Hepatocyte (in vitro differentiated cells): ENCODE results near the gene ZNF138. TPM values are rescaled to one million over a fixed set of nuclear protein-coding genes. Genes with fewer than 3 reads are reported as not detected.

Source experiments
- DNase-seq: peaks from one replicate; pipeline ENCODE4 v3.0.0-alpha.2; 2016; ENCODE audit warnings: low spot score
- H2AFZ ChIP-seq: fragments of 200-600 bp; sonication (generic); 2 replicates; pipeline ENCODE4 v1.6.0; 2016; ENCODE audit warnings: antibody characterized with exemption, mild to moderate bottlenecking
- H3K27ac ChIP-seq: fragments of 200-600 bp; sonication (generic); 2 replicates; pipeline ENCODE4 v1.5.1; 2016; ENCODE audit warnings: mild to moderate bottlenecking
- H3K27me3 ChIP-seq: fragments of 200-600 bp; sonication (generic); 2 replicates; pipeline ENCODE4 v1.6.1; 2016
- H3K36me3 ChIP-seq: fragments of 200-600 bp; sonication (generic); replicated peaks from 2 replicates; pipeline ENCODE4 v1.5.1; 2016; ENCODE audit warnings: low read depth; ENCODE audit not compliant: insufficient read depth
- H3K4me1 ChIP-seq: fragments of 200-600 bp; sonication (generic); 2 replicates; pipeline ENCODE4 v1.5.1; 2016; ENCODE audit warnings: mild to moderate bottlenecking, moderate library complexity; ENCODE audit not compliant: insufficient read depth
- H3K4me2 ChIP-seq: fragments of 200-600 bp; sonication (generic); 2 replicates; pipeline ENCODE4 v1.6.0; 2016
- H3K4me3 ChIP-seq: fragments of 200-600 bp; sonication (generic); 2 replicates; pipeline ENCODE4 v1.5.1; 2016; ENCODE audit warnings: mild to moderate bottlenecking
- H3K79me2 ChIP-seq: fragments of 200-600 bp; sonication (generic); 2 replicates; pipeline ENCODE4 v1.6.0; 2017; ENCODE audit warnings: mild to moderate bottlenecking
- H3K9me2 ChIP-seq: fragments of 200-600 bp; sonication (generic); replicated peaks from 2 replicates; pipeline ENCODE4 v1.6.0; 2017; ENCODE audit warnings: mild to moderate bottlenecking; ENCODE audit not compliant: insufficient read depth
- H3K9me3 ChIP-seq: fragments of 200-600 bp; sonication (generic); 2 replicates; pipeline ENCODE4 v1.5.1; 2016; ENCODE audit warnings: low read depth, mild to moderate bottlenecking
- H4K20me1 ChIP-seq: fragments of 200-600 bp; sonication (generic); 2 replicates; pipeline ENCODE4 v1.6.0; 2016; ENCODE audit warnings: mild to moderate bottlenecking; ENCODE audit not compliant: insufficient read depth, poor library complexity, severe bottlenecking
- CTCF ChIP-seq: fragments of 200-600 bp; sonication (generic); IDR thresholded peaks from 2 replicates; pipeline ENCODE4 v1.5.1; 2016; ENCODE audit warnings: antibody characterized with exemption, mild to moderate bottlenecking; ENCODE audit not compliant: poor library complexity
- EZH2 ChIP-seq: fragments of 200-600 bp; sonication (generic); IDR thresholded peaks from 2 replicates; pipeline ENCODE4 v1.6.1; 2016; ENCODE audit warnings: antibody characterized with exemption, mild to moderate bottlenecking, borderline replicate concordance
- EZH2phosphoT487 ChIP-seq: fragments of 200-600 bp; sonication (generic); IDR thresholded peaks from one replicate; pipeline ENCODE4 v1.6.1; 2018; ENCODE audit warnings: antibody characterized with exemption, mild to moderate bottlenecking, low read depth, moderate library complexity; ENCODE audit not compliant: unreplicated experiment, severe bottlenecking
- WGBS: methylation state at CpG from one replicate; pipeline ENCODE4 v1.1.6; 2016; ENCODE audit warnings: low lambda C conversion rate; ENCODE audit errors: missing lambda C conversion rate; 5-methylcytosine and 5-hydroxymethylcytosine counted together
- polyA plus RNA-seq: library from polyadenylated mRNA; unstranded; fragments of >200 nt; fragmentation: Nextera tagmentation; extraction: Ambion mirVana; gene quantifications from 2 replicates; pipeline ENCODE4 v1.2.1, GENCODE V29; 2016
- total RNA-seq: library from RNA; depleted of rRNA; stranded (reverse); fragments of >200 nt; gene quantifications from 2 replicates; pipeline ENCODE4 v1.2.3, GENCODE V29; 2014

Gene ZNF138
- total and polyA plus RNA-seq, 2 experiments from 2014 or later = 3.8 to 9.6 TPM

- no peak overlapping the region for H3K4me3 ChIP-seq
- TF ChIP-seq EZH2phosphoT487 (no peak), CTCF (no peak), EZH2 (no peak)
- 77% methylated on average over 7 of the region's 7 CpGs for WGBS
- DNase-seq = no peak
- no peaks in the 10 kb centered on the region for H3K9me3 ChIP-seq
- H3K27ac ChIP-seq = no peak overlapping the region
- no peaks in the 10 kb centered on the region for H3K36me3 ChIP-seq
- H3K27me3 ChIP-seq = no peaks in the 10 kb centered on the region
- no peaks in the 10 kb centered on the region for H3K9me2 ChIP-seq
- no peak overlapping the region for H3K4me2 ChIP-seq
- H4K20me1 ChIP-seq = no peaks in the 10 kb centered on the region
- H3K79me2 ChIP-seq = no peaks in the 10 kb centered on the region
- no peak overlapping the region for H2AFZ ChIP-seq
- H3K4me1 ChIP-seq = no peaks in the 10 kb centered on the region
These were observed 69.7 kb downstream of the ZNF138 start for GRCh38 chr7:64863969-64864368.

GRCh38 chr7:64867863-64868440 is 73.7 kb downstream of the ZNF138 start:
- Histone ChIP-seq H3K9me3 (no peaks in the 10 kb centered on the region), H3K79me2 (no peaks in the 10 kb centered on the region), H3K36me3 (no peaks in the 10 kb centered on the region), H2AFZ (no peak overlapping the region), H3K9me2 (no peaks in the 10 kb centered on the region), H3K4me1 (no peaks in the 10 kb centered on the region), H3K27me3 (no peaks in the 10 kb centered on the region), H3K4me2 (no peak overlapping the region), H3K27ac (no peak overlapping the region), H4K20me1 (no peaks in the 10 kb centered on the region), H3K4me3 (no peak overlapping the region)
- no peak for DNase-seq
- no peak for TF ChIP-seq EZH2phosphoT487
- TF ChIP-seq EZH2 = no peak
- no peak for TF ChIP-seq CTCF
- WGBS = 82% methylated on average over 18 of the region's 18 CpGs

GRCh38 chr7:64868499-64868898 is 74.3 kb downstream of the ZNF138 start:
- H3K9me3 ChIP-seq = no peaks in the 10 kb centered on the region
- H3K4me2 ChIP-seq = no peak overlapping the region
- H3K27me3 ChIP-seq = no peaks in the 10 kb centered on the region
- H2AFZ ChIP-seq = no peak overlapping the region
- 87% methylated on average over 11 of the region's 11 CpGs for WGBS
- H3K4me3 ChIP-seq = no peak overlapping the region
- no peaks in the 10 kb centered on the region for H3K9me2 ChIP-seq
- no peaks in the 10 kb centered on the region for H3K4me1 ChIP-seq
- H3K27ac ChIP-seq = no peak overlapping the region
- H3K79me2 ChIP-seq = no peaks in the 10 kb centered on the region
- TF ChIP-seq EZH2 = no peak
- DNase-seq = peak; percentile 1
- no peaks in the 10 kb centered on the region for H4K20me1 ChIP-seq
- no peaks in the 10 kb centered on the region for H3K36me3 ChIP-seq

GRCh38 chr7:64869121-64869725 is 75.0 kb downstream of the ZNF138 start:
- DNase-seq = peak; percentile 1

More at GRCh38 chr7:64869121-64869725, 75.0 kb downstream of the ZNF138 start:
- Histone ChIP-seq H3K4me2 (no peak overlapping the region), H3K4me1 (no peaks in the 10 kb centered on the region), H3K27ac (no peak overlapping the region), H3K27me3 (no peaks in the 10 kb centered on the region), H3K36me3 (no peaks in the 10 kb centered on the region), H3K79me2 (no peaks in the 10 kb centered on the region), H3K9me3 (no peaks in the 10 kb centered on the region), H4K20me1 (no peaks in the 10 kb centered on the region), H3K4me3 (no peak overlapping the region), H3K9me2 (no peaks in the 10 kb centered on the region), H2AFZ (no peak overlapping the region)
- 71% methylated on average over 8 of the region's 8 CpGs for WGBS
- TF ChIP-seq CTCF = no peak
- TF ChIP-seq EZH2 = no peak
- TF ChIP-seq EZH2phosphoT487 = no peak
